ENCODE measurements around the gene ADH6.
"Not testable (repeated sequence)": the region's sequence is repeated elsewhere in the genome, so short reads cannot be mapped to it uniquely, and the experiment has no call there.

Gene ADH6

GRCh38 chr4:99219072-99219471 is at the start of gene ADH6:
TSS of gene ADH6 (minus strand) at chr4:99219246. CDS start at chr4:99219152, 94 bp downstream.
- no peak for DNase-seq (ENCODE audit: low read depth in 2 of 2)

- no peak for DNase-seq (ENCODE audit: low read depth in 2 of 2)
Measured at GRCh38 chr4:99264927-99265326, 45.9 kb upstream of the ADH6 start.

GRCh38 chr4:99252746-99253145 is 33.7 kb upstream of the ADH6 start:
- no peak for DNase-seq (ENCODE audit: low read depth in 2 of 2)

- DNase-seq (ENCODE audit: low read depth in 2 of 2): no peak
Measured at GRCh38 chr4:99248714-99249113, 29.7 kb upstream of the ADH6 start.

GRCh38 chr4:99235955-99236354 is 16.9 kb upstream of the ADH6 start:
- DNase-seq (ENCODE audit: low read depth in 2 of 2): no peak

GRCh38 chr4:99234331-99235010 is 15.4 kb upstream of the ADH6 start:
- DNase-seq (ENCODE audit: low read depth in 2 of 2): no peak

GRCh38 chr4:99233397-99233796 is 14.4 kb upstream of the ADH6 start:
- not testable (repeated sequence) for DNase-seq (ENCODE audit: low read depth in 2 of 2)

- DNase-seq (ENCODE audit: low read depth in 2 of 2): not testable (repeated sequence)
Measured at GRCh38 chr4:99228706-99229105, 9.7 kb upstream of the ADH6 start.

- not testable (repeated sequence) for DNase-seq (ENCODE audit: low read depth in 2 of 2)
Measured at GRCh38 chr4:99227646-99228045, 8.6 kb upstream of the ADH6 start.

GRCh38 chr4:99221980-99222379 is 2.9 kb upstream of the ADH6 start:
- no peak for DNase-seq (ENCODE audit: low read depth in 2 of 2)

GRCh38 chr4:99219479-99219878 is 433 bp upstream of the ADH6 start:
- no peak for DNase-seq (ENCODE audit: low read depth in 2 of 2)

GRCh38 chr4:99215521-99215920 is 3.5 kb downstream of the ADH6 start:
- DNase-seq (ENCODE audit: low read depth in 2 of 2): no peak

- no peak for DNase-seq (ENCODE audit: low read depth in 2 of 2)
Measured at GRCh38 chr4:99210789-99211188, 8.3 kb downstream of the ADH6 start.

GRCh38 chr4:99209671-99210070 is 9.4 kb downstream of the ADH6 start:
- no peak for DNase-seq (ENCODE audit: low read depth in 2 of 2)

GRCh38 chr4:99208719-99209075 is 10.3 kb downstream of the ADH6 start:
- DNase-seq (ENCODE audit: low read depth in 2 of 2): no peak

- no peak for DNase-seq (ENCODE audit: low read depth in 2 of 2)
Measured at GRCh38 chr4:99207911-99208718, 10.9 kb downstream of the ADH6 start.

GRCh38 chr4:99207069-99207743 is 11.8 kb downstream of the ADH6 start:
- DNase-seq (ENCODE audit: low read depth in 2 of 2): no peak

GRCh38 chr4:99205153-99205979 is 13.7 kb downstream of the ADH6 start:
- DNase-seq (ENCODE audit: low read depth in 2 of 2): no peak

- DNase-seq (ENCODE audit: low read depth in 2 of 2): no peak
Measured at GRCh38 chr4:99202536-99202935, 16.5 kb downstream of the ADH6 start.

- no peak for DNase-seq (ENCODE audit: low read depth in 2 of 2)
Measured at GRCh38 chr4:99202094-99202493, 17.0 kb downstream of the ADH6 start.

- no peak for DNase-seq (ENCODE audit: low read depth in 2 of 2)
Measured at GRCh38 chr4:99201690-99202089, 17.4 kb downstream of the ADH6 start.

GRCh38 chr4:99200138-99200537 is 18.9 kb downstream of the ADH6 start:
- DNase-seq (ENCODE audit: low read depth in 2 of 2): no peak
